Endothelial cell of hepatic sinusoid (primary cell): ENCODE measurements around the gene CPA4.
"Not testable (repeated sequence)": the region's sequence is repeated elsewhere in the genome, so short reads cannot be mapped to it uniquely, and the experiment has no call there.

Source experiments
- in situ Hi-C: cut with HindIII; loops from 2 replicates; pipeline ENCODE4 v1.10.0; 2017; ENCODE audit warnings: low sequenced_read_pairs

The CPA4 gene

GRCh38 chr7:130298544-130299326 is 5.8 kb downstream of the CPA4 start:
- in situ Hi-C loops = loop anchor here (10.0 kb wide), 1 partner anchor 176 kb away; no protein-coding TSS in a partner anchor

- in situ Hi-C loops = loop anchor here (10.0 kb wide), 1 partner anchor 175 kb away; no protein-coding TSS in a partner anchor
Observed at GRCh38 chr7:130299866-130300265, 6.9 kb downstream of the CPA4 start.

DNA sequence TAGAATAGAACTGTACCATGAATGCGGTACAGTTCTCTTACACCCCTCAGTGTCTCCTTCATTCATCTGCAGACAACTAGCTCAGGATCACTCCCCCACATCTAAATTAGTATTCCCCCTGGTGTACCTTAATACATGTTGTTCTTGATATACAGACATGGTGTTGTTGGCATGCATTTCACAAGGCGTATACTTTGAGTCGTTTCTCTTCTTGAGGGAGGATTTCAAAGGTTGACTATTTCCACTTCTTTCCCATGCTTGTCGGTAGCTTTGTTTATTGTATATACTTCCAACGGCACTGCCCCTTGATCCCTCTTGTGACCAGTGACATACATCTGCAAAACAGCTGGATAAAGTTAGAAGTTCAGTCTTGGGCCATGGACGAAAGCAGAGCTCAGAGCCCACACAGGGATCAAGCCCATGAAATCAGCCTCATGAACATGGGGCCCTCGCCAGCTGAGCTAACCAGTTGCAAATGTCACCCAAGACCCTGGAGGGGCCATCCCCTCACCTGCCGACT is 8.6 kb downstream of the CPA4 start:
- in situ Hi-C loops = no loop called here

DNA sequence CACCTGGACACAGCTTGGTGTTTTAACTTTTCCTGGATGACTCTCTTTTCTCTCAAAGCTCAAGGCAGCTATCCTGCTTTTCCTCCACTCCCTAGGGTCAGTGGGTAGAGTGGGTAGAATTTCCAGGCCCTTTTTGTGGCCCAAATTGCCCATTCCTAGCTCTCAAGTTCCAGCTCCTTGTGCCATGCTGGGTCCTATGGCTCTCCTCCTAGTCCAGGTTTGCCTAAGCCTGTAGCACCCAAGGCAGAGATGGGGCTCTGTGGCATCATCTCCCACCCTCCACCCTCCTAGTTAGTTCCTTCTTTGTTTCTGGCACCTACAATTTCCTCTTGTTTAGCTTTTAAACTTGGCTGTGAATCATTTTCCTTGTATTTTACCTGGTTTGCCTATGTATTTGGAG is 9.7 kb downstream of the CPA4 start:
- in situ Hi-C loops = no loop called here

GRCh38 chr7:130303127-130303526 is 10.2 kb downstream of the CPA4 start:
- in situ Hi-C loops = no loop called here

GRCh38 chr7:130303551-130303950 is 10.6 kb downstream of the CPA4 start:
- in situ Hi-C loops = no loop called here

GRCh38 chr7:130303982-130304381 is 11.0 kb downstream of the CPA4 start:
- in situ Hi-C loops = no loop called here

GRCh38 chr7:130304878-130305277 is 11.9 kb downstream of the CPA4 start:
- in situ Hi-C loops = no loop called here

GRCh38 chr7:130305433-130306042 is 12.6 kb downstream of the CPA4 start:
- in situ Hi-C loops = no loop called here

DNA sequence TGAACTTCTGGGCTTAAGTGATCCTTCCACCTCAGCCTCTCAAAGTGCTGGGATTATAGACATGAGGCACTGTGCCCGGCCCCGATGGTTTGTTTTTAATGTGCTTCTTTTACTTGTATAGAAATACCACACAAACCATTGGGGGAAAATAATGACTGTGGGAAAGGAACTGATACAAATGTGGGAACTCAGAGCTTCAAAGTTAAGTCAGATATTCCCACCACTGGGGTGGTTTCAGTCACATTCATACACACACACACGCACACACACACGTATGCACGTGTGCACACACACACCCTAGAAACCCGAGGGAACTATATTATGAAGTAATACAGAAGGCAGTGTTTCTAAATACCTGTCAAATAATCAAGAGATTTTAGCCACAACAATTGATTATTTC is 17.0 kb downstream of the CPA4 start:
- in situ Hi-C loops = no loop called here

DNA sequence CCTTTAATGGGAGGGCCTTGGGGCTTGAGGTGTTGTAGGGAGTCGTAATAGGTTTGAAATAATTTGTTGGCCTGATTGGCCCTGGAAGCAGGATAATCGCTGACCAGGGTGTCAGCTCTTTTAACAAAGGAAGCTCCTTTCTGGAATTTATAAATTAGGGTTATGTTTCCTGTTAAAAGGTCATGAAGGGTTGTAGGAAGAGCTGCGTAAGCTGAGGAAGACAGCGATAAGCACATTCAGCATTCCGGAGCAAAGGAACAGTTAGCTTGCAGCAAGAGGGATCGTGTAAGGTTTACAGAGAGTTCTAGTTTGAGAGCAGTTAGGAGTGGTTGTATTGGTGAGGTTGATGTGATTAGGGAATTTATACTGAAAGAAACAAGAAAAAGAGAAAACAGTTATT is 21.3 kb downstream of the CPA4 start:
- in situ Hi-C loops = no loop called here

DNA sequence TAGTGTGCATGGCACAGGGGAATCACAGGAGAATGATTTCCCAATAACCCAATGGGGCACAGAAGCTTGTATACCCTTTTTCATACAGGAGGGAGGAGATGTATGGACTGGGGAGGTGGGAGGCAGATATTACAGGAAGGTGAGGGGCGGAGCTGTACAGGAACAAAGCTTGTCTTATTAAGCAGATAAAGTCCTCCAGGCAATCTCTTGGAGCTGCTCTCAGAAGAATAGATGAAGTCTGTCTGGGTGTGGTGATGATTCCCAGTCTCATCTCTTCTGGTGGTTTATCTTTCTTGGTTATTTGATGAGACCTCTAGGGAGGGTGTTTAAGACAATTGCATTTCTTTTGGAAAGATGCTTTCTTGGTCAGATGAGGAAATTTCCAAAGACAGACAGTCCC is 26.6 kb downstream of the CPA4 start:
- in situ Hi-C loops = no loop called here

DNA sequence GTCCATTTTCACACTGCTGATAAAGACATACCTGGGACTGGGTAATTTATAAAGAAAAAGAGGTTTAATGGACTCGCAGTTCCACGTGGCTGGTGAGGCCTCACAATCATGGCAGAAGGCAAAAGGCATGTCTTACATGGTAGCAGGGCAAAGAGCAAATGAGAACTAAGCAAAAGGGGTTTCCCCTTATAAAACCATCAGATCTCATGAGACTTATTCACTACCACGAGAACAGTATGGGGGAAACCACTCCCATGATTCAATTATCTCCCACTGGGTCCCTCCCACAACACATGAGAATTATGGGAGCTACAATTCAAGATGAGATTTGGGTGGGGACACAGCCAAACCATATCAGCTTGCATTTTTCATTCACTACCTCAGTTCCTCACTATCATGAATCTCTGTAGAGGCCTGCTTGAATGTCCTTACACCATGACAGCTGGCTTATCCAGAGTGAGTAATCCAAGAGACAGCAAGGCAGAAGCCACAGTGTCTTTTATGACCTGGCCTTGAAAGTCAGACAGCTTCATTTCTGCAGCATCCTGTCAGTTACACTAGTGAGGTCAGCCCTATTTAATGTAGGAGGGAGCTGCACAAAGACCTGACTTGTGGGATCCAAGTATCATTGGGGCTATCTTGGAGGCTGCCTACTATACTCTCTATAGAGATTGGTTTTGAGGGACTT is 28.7 kb downstream of the CPA4 start:
- in situ Hi-C loops = not testable (repeated sequence)

DNA sequence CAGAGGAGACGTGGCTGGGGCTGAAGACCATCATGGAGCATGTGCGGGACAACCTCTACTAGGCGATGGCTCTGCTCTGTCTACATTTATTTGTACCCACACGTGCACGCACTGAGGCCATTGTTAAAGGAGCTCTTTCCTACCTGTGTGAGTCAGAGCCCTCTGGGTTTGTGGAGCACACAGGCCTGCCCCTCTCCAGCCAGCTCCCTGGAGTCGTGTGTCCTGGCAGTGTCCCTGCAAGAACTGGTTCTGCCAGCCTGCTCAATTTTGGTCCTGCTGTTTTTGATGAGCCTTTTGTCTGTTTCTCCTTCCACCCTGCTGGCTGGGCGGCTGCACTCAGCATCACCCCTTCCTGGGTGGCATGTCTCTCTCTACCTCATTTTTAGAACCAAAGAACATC is 29.7 kb downstream of the CPA4 start:
- in situ Hi-C loops = no loop called here

DNA sequence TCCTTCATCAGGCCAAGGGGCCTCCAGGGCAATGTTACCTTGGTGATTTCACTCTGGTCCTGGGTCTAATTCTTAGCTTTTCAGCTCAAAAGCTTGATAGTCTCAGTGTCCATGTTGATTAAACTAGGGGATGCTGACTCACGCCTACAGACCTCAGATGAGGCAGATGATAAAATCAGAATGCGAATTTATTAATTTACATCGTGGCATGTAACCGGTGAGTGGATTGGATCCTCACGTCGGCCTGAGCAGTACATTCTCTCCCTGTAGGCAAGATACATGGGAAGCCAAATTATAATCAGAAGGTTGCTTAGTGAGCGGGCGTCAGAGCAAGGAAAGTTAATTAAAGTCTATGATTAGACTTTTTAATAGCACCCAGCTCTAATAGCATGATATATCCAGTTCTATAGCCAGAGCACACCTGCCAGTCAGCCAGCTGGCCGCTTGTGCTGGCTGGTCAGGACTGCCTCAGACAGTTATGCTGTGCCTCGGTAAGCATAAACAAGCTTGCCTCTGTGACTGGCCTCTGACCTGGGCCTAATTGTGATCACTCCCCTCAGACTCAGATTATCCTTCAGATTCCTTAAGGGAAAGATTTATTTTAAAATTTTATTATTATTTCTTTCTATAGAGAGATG is 31.5 kb downstream of the CPA4 start:
- in situ Hi-C loops = no loop called here

- in situ Hi-C loops = no loop called here
Observed at GRCh38 chr7:130329681-130330080, 36.7 kb downstream of the CPA4 start.

- in situ Hi-C loops = no loop called here
Observed at GRCh38 chr7:130332259-130333053, 39.5 kb downstream of the CPA4 start.

DNA sequence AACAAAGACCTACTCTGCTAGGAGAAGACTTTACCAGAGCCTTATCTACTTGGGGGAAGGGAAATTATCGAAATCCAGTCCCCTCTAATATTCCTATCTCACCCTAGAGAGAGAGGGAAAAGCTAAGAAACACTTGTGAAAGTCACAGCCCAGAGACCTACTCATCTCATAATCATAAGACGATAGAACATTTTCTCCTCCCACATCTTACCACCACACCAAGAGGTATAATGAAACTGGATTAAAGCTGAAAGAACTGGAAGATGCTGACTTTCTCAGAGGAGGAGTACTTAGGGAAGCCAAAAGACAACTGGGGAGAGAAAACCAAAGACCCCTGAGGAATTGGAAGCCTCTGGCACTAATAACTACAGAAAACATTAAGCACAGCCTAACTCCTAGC is 40.9 kb downstream of the CPA4 start:
- in situ Hi-C loops = no loop called here

DNA sequence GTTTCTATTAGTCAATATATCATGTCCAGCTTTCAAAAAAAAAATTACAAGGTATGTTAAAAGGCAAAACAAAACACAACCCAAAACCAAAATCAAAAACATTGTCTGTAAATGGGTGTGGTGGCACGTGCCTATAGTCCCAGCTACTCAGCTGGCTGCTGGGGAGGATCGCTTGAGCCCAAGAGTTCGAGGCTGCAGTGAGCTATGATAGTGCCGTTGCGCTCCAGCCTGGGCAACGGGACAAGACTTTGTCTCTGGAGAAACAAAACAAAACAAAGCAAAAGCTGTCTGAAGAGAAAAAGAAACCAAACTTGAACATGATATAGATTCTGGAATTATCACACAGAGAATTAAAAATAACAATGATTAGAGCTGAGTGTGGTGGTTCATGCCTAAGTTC is 41.3 kb downstream of the CPA4 start:
- in situ Hi-C loops = no loop called here

- in situ Hi-C loops = no loop called here
Observed at GRCh38 chr7:130337410-130337971, 44.5 kb downstream of the CPA4 start.
